ENCODE results near the gene ZBTB20.

The ZBTB20 gene

DNA sequence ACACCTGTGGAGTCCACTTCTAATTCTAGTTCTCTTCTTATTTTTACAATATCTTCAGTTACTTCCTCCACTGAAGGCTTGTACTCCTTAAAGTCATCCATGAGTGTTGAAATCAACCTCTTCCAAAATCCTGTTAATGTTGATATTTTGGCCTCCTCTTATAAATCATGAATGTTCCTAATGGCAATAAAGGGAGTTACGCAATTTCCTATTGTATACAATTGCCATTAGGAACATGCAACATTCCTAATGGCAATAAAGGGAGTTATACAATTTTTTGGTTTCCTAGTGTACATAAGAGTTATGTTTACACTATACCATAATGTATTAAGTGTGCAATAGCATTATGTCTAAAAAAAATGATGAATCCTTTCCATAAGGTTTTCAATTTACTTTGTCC is 862.4 kb downstream of the ZBTB20 start:
- DNase-seq (ENCODE audit: low read depth): no peak
